ENCODE measurements around the gene TRAF1.

DNA sequence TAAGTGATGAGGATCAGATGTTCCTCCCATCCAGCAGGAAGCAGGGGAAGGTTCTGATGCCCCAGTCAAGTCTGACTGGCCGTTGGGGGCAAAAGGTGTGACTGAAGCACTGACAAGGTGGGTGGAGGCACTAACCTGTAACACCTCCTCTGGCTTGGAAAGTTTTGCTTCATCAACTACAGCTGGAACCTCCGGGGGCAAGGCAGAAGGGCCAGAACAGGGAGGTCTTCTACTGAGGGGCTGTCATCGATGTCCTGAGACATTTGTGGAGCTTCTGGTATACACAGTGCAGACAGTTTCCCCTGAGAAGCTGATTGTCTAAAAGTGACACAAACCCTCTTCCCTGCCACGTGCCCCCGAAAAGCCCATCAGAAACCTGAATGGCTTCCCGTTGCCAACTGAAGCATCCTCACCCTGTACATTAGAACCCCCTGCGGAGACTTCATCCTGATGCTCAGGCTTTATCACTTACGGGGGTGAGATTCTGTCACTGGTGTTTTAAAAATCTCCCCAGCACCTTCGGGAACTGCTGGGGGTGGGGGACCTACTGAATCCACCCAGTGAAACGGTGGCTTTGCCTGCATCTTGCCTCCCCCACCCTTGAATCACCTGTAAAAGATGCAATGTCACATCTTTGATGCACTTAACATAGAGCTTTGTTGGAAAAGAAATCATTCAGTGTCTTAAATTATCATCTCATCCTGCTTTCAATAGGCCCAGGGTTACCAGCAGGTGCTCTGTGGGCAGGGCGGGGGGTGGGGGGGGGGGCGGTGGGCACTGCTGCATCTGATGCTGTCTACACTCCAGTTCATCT is 24.6 kb downstream of the TRAF1 start:
- no peak for TF ChIP-seq CTCF (IDR thresholded peaks at IDR 0.05)
- TF ChIP-seq POLR2A (IDR thresholded peaks at IDR 0.05) = no peak

All from Peyer's patch (tissue), 4 donors.